Gastroesophageal sphincter (tissue), 4 donors: Measurements from ENCODE around the gene ADCYAP1. TPM values are rescaled to one million over a fixed set of nuclear protein-coding genes. Genes with fewer than 3 reads are reported as not detected.
A peak's percentile ranks its signal among the peaks of the same experiment; 100 is the strongest.

Experiments used
- ATAC-seq: fragments of 150-250 bp; one replicate; pipeline ENCODE4 v1.9.1; 2016; ENCODE audit warnings: mild to moderate bottlenecking, moderate library complexity
- H3K27ac ChIP-seq, 4 donors: fragments of 200-600 bp; sonication (generic) in 3 of 4; 1 replicate in 3 of 4; 2 replicates in 1 of 4; pipeline ENCODE4 v1.5.1; 2016 to 2019
- H3K27me3 ChIP-seq: fragments of 200-600 bp; sonication (generic); one replicate; pipeline ENCODE4 v1.5.1; 2019
- H3K36me3 ChIP-seq, 2 donors: fragments of 200-600 bp; sonication (generic); one replicate each; pipeline ENCODE4 v1.5.1; 2019; ENCODE audit warnings: control low read depth in 1 of 2
- H3K4me1 ChIP-seq, 3 donors: fragments of 200-600 bp; sonication (generic); 1 replicate in 2 of 3; 2 replicates in 1 of 3; pipeline ENCODE4 v1.5.1; 2016 to 2019; ENCODE audit warnings: control low read depth in 2 of 3
- H3K4me3 ChIP-seq, 2 donors: fragments of 200-600 bp; sonication (generic); one replicate each; pipeline ENCODE4 v1.5.1; 2019; ENCODE audit warnings: mild to moderate bottlenecking in 1 of 2, moderate library complexity in 1 of 2
- H3K9me3 ChIP-seq, 3 donors: fragments of 200-600 bp; sonication (generic); one replicate each; pipeline ENCODE4 v1.5.1; 2017 to 2019; ENCODE audit warnings: control low read depth in 2 of 3
- EP300 ChIP-seq: sonication (generic); formaldehyde crosslinking; IDR thresholded peaks from one replicate; pipeline ENCODE4 v1.6.1; 2017; ENCODE audit warnings: antibody characterized with exemption, mild to moderate bottlenecking
- POLR2A ChIP-seq, 2 donors: fragments of 450-650 bp; IDR thresholded peaks; one replicate each; pipeline ENCODE4 v1.6.1; 2017; ENCODE audit warnings: antibody characterized with exemption in 2 of 2, mild to moderate bottlenecking in 2 of 2, moderate library complexity in 1 of 2
- POLR2AphosphoS5 ChIP-seq: sonication (generic); formaldehyde crosslinking; IDR thresholded peaks from one replicate; pipeline ENCODE4 v1.6.1; 2017; ENCODE audit warnings: antibody characterized with exemption
- WGBS, 2 donors: methylation state at CpG; one replicate each; pipeline ENCODE4 v1.1.5; 2018; ENCODE audit warnings: low coverage in 1 of 2; 5-methylcytosine and 5-hydroxymethylcytosine counted together
- total RNA-seq, 4 donors: library from RNA; depleted of rRNA; stranded (reverse); fragments of >200 nt; gene quantifications; one replicate each; pipeline ENCODE4 v1.1.0, GENCODE V29; 2016
- TF ChIP-seq, protein P1 (sequence below), 4 experiments: fragments of 200-600 bp in 2 of 4; fragments of 450-650 bp in 2 of 4; sonication (generic) in 1 of 4; IDR thresholded peaks; one replicate each; pipeline ENCODE4 v1.5.1; 2017 to 2019; ENCODE audit warnings: antibody characterized with exemption in 4 of 4, mild to moderate bottlenecking in 2 of 4, moderate library complexity in 2 of 4

ADCYAP1 gene
- total RNA-seq, 4 donors from 2014 or later, result 0.39 to 2.3 (median 0.67) TPM; not detected in 1

DNA sequence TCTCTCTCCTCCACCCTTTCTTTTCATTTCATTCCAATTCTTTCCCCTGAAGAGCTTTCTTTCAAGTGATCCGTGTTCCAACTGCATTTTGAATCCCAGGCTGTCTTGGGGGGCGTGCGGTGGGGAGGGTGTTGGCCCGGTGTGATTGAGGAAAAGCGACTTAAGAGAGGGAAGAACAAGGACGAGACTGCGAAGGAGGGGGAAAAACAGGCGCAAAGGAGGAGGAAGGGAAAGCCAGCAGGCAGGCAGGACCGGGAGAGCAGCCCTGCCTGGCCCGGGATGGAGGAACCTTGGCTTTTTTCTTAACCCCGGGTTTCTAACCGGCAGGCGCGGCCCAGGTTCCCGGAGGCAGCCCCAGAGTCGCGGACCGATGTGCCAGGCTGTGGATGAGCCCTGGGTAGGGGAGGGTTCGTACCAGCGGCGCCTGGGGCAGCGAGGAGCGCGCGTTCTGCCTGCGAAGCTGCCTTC lies 1.3 kb downstream of the ADCYAP1 start:
- peaks cover 0 to 54% (median 27%) of the 10 kb centered on the region in 3 donors for H3K4me1 ChIP-seq
- no peak overlapping the region for H3K27ac ChIP-seq
- ATAC-seq, result no peak
- H3K36me3 ChIP-seq, result no peaks in the 10 kb centered on the region
- TF ChIP-seq EP300 (no peak), POLR2A (IDR thresholded peaks at IDR 0.05) (no peak), POLR2AphosphoS5 (no peak)
- TF ChIP-seq, protein P1, sequence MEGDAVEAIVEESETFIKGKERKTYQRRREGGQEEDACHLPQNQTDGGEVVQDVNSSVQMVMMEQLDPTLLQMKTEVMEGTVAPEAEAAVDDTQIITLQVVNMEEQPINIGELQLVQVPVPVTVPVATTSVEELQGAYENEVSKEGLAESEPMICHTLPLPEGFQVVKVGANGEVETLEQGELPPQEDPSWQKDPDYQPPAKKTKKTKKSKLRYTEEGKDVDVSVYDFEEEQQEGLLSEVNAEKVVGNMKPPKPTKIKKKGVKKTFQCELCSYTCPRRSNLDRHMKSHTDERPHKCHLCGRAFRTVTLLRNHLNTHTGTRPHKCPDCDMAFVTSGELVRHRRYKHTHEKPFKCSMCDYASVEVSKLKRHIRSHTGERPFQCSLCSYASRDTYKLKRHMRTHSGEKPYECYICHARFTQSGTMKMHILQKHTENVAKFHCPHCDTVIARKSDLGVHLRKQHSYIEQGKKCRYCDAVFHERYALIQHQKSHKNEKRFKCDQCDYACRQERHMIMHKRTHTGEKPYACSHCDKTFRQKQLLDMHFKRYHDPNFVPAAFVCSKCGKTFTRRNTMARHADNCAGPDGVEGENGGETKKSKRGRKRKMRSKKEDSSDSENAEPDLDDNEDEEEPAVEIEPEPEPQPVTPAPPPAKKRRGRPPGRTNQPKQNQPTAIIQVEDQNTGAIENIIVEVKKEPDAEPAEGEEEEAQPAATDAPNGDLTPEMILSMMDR (IDR thresholded peaks at IDR 0.05), result no peak
- H3K9me3 ChIP-seq, result no peaks in the 10 kb centered on the region
- WGBS, 2 donors, result 0 to 4% methylated on average over 4 to 20 of the region's 26 CpGs
- H3K27me3 ChIP-seq, result peaks cover 100% of the 10 kb centered on the region
- H3K4me3 ChIP-seq, result no peak overlapping the region

DNA sequence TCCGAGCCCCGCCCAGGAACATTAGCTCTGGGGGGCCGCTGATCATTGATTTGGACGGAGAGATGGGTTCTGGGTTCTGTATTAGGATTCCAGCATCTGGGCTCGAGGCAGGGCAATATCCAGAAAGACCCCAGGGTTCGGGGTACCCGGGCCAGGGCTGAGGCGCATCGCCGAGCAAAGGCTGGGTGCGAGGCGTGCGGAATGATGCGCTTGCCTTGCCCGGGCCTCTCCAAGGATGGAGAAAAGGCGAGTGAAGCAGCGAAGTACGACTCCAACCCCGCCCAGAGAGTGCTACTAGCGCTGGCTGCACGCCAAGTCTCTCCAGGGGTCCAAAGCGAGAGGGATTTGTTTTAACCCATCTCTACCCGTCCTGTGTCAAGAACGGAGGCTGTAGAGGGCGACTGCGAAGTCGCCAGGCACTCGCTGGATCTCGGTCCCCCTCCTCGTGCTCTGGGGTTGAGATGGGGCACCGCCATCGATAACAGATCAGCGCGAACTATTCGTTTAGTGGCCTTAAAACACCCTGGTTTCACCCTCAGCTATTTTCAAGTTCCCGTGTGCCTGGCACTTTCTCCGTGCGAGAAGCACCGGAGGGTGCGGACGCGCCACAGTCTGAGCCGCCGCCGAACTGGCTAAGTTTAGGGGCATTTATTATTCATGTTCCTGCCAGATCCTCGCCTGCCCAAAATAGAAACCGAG lies 1.9 kb downstream of the ADCYAP1 start:
- H3K27ac ChIP-seq, result no peak overlapping the region
- TF ChIP-seq POLR2AphosphoS5, result no peak
- no peak for TF ChIP-seq EP300
- no peak for TF ChIP-seq POLR2A (IDR thresholded peaks at IDR 0.05)
- TF ChIP-seq, protein P1 (IDR thresholded peaks at IDR 0.05), result no peak
- ATAC-seq, result no peak
- H3K4me1 ChIP-seq, result peaks cover 0 to 54% (median 27%) of the 10 kb centered on the region in 3 donors
- 0% methylated on average over 2 to 4 of the region's 47 CpGs for WGBS, 2 donors
- no peaks in the 10 kb centered on the region for H3K36me3 ChIP-seq
- H3K4me3 ChIP-seq, result peak overlapping the region in 1 of 2 donors; percentile 47
- H3K27me3 ChIP-seq, result peaks cover 100% of the 10 kb centered on the region
- H3K9me3 ChIP-seq, result no peaks in the 10 kb centered on the region

DNA sequence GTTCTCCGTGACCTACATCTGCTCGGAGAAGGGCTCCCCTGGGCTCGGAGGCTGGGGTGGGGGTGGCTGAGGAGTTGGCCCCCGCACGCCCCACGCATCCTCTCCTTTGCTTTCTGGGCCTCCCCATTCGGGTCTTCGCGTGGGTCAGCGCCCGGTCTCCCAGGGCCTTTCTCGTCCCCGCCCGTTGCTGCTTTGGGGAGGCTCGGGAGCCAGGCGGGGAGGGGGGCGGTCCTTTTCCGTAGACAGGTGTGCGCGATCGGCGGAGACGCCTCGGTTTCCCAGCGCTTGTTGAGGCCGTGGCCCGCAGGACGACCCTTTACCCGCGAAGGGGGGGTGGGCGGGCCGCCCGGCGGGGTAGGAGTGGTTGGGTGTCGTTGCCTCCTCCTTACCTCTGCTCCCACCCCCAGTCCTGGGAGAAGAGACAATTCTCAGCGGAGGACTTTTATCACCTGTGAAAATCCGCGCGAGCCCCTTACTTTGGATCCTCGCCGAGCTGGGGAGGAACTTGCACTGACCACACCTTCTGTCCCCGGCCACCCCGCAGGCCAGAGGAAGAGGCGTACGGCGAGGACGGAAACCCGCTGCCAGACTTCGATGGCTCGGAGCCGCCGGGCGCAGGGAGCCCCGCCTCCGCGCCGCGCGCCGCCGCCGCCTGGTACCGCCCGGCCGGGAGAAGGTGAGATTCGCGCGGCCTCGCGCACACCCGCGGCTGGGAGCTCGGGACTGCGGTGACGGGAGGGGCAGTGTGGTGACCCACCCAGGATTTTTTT lies 2.6 kb downstream of the ADCYAP1 start:
- Histone ChIP-seq H3K4me3 (peak overlapping the region; percentile 11 to 47), H3K4me1 (peaks cover 0 to 54% (median 27%) of the 10 kb centered on the region in 3 donors), H3K36me3 (no peaks in the 10 kb centered on the region), H3K27ac (no peak overlapping the region), H3K9me3 (no peaks in the 10 kb centered on the region), H3K27me3 (peaks cover 100% of the 10 kb centered on the region)
- peak; percentile 13 for ATAC-seq
- 0% methylated on average over 5 of the region's 75 CpGs; no CpG with 5 or more reads in 1 of the 2 donors for WGBS, 2 donors
- TF ChIP-seq POLR2A (IDR thresholded peaks at IDR 0.05) (no peak), POLR2AphosphoS5 (no peak)

DNA sequence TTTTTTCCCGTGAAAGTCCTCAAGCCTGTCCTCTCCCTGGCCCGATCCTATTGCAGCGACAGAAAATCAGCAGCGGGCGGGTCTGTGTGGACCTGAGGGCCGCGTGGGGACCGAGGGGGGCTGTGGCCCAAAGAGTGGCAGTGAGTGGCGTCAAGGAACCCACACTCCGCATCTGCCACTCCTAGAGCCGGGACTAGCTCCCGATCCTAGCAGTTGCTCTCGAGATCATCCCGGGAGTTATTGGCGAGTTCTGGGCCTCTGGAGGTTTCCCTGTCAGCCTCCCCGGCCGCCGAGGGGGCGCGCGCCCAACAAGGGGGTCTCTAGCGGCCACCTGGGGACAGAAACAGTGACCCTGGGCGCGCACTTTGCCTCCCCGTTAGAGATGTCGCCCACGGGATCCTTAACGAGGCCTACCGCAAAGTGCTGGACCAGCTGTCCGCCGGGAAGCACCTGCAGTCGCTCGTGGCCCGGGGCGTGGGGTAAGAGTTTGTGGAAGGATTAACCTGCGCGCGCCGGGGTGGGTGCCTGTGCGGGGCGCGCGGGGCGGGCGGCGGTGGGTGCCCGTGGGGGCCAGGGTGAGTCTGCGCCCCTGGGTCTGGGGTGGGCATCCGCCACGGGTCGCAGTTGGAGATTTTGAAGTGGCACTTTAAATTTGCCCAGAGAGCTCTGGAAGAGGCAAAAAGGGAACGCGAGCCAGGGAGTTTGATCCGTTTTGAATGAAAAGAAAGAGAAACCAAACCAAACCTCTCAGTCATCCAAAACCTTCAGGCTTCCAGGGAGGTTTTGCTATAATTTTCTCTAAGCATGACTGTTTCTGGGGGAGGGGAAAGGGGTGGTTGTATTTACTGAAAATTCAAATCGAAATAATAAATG lies 3.5 kb downstream of the ADCYAP1 start:
- 4 to 6% methylated on average over 4 to 20 of the region's 55 CpGs for WGBS, 2 donors
- Histone ChIP-seq H3K36me3 (no peaks in the 10 kb centered on the region), H3K27me3 (peaks cover 99% of the 10 kb centered on the region), H3K4me3 (peak overlapping the region; percentile 11 to 47), H3K9me3 (no peaks in the 10 kb centered on the region), H3K27ac (no peak overlapping the region), H3K4me1 (peaks cover 0 to 54% (median 27%) of the 10 kb centered on the region in 3 donors)
- TF ChIP-seq POLR2AphosphoS5, result no peak
- TF ChIP-seq, protein P1 (IDR thresholded peaks at IDR 0.05), result no peak
- no peak for TF ChIP-seq POLR2A (IDR thresholded peaks at IDR 0.05)
- no peak for TF ChIP-seq EP300
- ATAC-seq, result no peak
